ENCODE results near the gene EYS.

The EYS gene

DNA sequence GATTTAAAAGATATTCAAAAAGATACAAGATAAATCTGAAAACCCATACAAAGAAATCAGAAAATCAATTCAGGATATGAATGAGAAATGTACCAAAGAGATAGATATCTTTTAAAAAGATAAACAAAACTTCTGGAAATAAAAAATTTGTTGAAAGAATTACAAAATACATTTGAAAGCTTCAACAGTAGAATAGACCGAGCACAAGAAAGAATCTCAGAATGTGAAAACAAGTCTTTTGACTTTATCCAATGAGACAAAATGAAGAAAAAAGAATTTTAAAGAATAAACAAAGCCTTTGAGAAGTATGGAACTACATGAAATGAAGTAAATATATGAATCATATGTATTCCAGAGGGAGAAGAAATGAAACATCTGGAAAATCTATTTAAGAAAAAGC lies 1011.0 kb downstream of the EYS start:
- no peak for DNase-seq

DNA sequence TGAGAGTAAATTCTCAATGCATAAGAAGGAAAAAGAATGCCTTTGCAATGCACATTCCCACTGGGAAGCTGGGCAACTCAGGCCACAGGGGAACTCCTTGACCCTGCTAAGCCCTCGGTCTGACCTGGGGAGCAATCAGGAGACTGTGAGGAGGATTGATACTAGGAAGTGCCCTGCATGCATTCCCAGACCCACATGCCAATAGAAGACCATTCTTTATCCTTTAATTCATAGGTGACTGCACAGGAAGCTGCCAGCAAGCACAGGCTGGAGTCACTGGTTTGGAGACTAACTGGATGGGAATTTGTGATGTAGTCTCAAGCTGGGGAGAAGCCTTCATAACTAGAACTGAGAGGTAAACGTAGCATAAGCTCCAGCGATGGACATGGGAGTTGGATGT lies 1012.7 kb downstream of the EYS start:
- no peak for DNase-seq

DNA sequence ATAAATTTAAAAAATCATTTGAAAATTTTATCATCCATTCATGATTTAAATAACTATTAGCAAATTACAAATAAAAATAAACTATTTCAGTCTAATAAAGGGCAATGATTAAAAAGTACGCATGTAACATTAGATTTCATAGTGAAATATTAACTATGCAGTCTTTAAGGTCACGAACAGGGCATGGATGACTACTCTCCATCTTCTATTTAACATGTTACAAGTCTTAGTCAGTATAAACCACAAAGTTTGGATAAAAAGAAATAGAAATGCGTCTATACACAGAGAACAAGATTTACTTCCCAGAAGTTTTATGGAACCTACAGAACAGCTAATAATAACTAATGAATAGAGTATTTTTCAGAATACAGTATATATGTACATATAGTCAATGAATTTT lies 1016.0 kb downstream of the EYS start:
- peak; percentile 18 for DNase-seq

DNA sequence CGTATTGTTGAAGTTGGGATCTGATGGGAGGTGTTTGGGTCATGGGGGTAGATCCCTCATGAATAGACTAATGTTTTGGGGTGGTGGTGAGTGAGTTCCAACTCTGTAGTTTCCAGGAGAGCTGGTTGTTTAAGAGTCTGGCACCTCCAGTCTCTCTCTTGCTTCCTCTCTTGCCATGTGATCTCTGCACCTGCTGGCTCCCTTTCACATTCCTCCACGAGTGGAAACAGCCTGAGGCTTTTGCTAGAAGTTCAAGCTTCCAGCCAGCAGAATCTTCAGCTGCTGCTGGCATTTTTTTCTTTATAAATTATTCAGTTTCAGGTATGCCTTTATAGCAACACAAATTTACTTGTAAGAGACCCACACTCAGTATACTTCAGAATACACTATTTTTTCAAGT lies 1021.6 kb downstream of the EYS start:
- peak; percentile 78 for DNase-seq

GRCh38 chr6:64683682-64684081 lies 1023.3 kb downstream of the EYS start:
- peak; percentile 97 for DNase-seq

DNA sequence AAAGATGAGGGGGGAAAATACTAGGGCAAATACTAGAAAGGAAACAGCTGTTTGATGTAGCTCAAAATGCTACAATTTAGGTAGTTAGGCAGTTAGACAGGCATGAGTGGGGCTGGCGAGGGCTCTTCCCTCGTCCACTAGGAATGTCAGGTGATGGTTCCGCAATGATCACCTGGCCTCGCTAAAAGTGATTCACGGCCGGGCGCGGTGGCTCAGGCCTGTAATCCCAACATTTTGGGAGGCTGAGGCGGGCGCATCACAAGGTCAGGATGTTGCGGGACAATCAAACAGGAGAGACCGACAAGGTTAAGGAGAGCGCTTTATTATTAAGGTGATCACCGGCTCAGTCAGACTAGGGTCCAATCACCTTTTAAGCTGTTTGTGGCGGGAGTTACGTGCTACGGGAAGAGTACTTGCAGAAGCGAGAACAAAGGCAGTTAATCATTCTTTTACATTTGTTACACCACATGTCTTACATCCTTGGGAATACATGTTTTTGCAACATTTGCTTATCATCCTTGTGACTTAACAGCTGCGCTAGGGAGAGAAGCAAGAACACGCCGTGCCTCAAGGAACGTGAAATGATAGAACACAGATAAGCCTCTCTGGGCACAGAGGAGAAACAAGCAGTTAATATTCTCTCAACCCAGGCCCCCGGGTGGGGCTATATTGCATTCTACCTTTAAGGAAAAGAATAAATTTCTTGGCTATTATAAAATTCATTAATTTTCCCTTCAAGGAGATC lies 1025.4 kb downstream of the EYS start:
- no peak for DNase-seq

GRCh38 chr6:64680446-64680845 lies 1026.6 kb downstream of the EYS start:
- peak; percentile 68 for DNase-seq

- peak; percentile 62 for DNase-seq
These were observed 1027.6 kb downstream of the EYS start for GRCh38 chr6:64679416-64679815.

GRCh38 chr6:64672651-64673050 lies 1034.4 kb downstream of the EYS start:
- no peak for DNase-seq

DNA sequence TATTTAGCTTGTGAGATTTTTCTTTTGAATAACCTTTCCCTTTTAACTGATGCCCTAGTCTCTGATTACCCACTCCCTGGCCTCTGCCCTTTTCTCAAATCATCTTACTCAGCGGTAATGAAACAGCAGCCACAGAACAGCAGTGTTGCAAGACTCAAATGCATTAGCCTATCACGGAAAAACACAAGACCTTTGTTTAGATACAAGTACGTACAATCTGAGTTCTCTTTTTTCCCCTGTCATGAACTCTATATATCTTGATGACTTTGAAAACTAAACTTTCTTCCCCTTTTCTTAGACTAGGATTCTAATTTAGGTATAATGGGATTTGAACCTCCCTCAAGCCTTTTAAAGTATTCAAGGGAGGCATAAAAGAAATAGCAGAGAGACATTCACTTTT lies 1034.9 kb downstream of the EYS start:
- DNase-seq = no peak

DNA sequence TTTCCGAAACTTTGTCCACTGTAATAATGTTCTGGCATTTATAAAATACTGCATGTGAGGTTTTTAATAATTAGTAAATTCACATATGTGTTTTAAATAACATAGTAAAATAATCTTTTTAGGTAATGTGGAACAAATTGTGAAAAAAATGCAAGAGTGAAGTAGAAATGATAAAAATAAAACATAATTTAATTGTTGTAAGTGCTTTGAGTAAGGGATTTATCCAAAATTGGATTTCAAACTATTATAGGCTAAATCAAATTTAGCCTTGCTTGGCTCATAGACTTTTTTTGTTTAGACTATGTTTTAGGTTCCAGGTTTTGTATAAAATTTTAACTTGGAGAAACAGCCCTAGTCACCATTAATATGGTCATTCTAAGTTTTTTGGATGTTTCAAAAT lies 1041.9 kb downstream of the EYS start:
- DNase-seq = no peak

DNA sequence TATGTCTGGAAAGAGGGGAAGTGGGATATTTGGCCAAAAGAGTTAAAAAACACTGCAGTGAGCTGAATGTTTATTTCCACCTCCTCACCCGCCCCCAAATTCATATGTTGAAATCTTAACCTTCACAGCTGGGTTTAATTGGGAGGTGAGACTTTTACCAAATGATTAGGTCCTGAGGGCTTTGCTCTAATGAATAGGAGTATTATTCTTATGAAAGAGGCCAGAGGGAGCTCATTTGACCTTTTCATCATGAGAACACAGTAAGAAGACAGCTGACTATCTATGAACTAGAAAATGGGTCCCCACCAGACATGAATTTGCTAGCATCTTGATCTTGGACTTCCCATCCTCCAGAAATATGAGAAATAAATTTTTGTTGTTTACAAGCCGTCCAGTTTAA lies 1042.5 kb downstream of the EYS start:
- DNase-seq = no peak

DNA sequence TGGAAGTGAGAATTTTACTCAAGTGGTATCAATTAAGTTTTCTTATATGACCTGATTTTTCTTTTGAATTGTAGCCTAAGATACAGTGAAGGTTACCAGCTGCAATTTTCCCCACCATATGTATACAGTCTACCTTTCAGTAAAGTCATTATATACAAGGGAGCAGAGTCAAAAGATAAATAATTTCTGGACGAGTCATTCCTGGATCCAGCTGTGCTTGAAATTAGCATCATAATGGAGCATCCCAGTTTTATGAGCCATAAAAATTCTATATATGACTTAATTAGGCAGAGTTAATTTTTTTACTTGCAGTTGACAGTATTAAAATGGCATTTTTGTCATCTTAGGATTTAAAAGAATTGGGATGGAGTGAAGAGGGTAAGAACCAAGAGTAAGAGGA lies 1063.0 kb downstream of the EYS start:
- no peak for DNase-seq

DNA sequence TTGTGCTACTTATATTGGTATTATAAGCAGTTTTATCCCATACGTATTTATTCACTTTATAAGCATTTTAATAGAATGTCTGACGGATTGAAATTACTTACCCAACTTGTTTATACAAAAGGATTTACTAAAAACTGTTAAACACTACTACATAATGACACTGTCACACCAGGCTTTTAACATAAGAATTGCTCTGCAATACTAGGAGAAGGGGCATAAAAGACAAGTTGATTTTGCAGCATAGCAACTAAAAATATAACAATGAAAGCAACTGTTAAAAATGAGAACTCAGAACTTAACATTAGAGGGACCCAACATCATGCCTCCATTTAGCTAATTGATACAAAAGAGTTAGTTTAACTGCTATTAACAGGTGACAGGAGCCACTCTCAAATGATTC lies 1076.1 kb downstream of the EYS start:
- no peak for DNase-seq

DNA sequence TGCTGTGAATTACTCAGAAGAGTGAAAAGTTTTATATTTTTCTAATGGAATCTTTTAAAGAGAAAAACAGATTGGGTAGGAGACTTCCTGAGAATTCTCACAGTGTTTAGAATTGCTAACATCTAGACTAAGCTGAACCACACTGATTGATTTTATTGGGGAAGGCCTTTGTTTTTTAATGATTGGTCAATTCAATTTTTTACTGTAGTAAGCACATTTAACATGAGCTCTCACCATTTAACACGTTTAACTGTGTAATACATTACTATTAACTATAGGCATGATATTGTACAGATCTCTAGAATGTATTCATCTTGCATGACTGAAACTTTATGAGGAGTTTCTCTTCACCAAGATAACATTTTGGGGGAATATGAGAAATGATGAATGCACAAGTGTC lies 1084.1 kb downstream of the EYS start:
- no peak for DNase-seq

GRCh38 chr6:64602993-64603392 lies 1104.0 kb downstream of the EYS start:
- DNase-seq = no peak

- no peak for DNase-seq
These were observed 1115.4 kb downstream of the EYS start for GRCh38 chr6:64591676-64592036.

- no peak for DNase-seq
These were observed 1115.9 kb downstream of the EYS start for GRCh38 chr6:64590965-64591675.

- no peak for DNase-seq
These were observed 1117.1 kb downstream of the EYS start for GRCh38 chr6:64589961-64590360.

DNA sequence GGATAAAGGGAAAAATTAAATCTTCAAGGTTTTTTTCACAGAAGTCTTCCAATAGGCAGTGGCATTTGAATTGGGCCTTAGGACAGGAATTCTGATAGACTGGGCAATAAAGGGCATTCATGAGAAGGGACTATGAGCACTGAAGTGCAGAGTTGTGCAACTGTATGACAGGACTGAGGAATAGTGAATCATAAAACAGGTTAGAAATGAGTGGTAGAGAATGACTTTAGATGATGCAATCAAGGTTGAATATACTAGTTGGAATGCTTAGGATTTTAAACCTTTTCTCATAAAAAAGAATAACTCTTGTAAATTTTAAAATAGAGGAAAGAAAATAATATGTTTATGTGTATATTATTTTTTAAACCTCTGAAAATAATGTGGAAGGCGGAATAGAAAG lies 1126.7 kb downstream of the EYS start:
- peak; percentile 80 for DNase-seq

GRCh38 chr6:64553249-64553786 lies 1153.7 kb downstream of the EYS start:
- DNase-seq = no peak

DNA sequence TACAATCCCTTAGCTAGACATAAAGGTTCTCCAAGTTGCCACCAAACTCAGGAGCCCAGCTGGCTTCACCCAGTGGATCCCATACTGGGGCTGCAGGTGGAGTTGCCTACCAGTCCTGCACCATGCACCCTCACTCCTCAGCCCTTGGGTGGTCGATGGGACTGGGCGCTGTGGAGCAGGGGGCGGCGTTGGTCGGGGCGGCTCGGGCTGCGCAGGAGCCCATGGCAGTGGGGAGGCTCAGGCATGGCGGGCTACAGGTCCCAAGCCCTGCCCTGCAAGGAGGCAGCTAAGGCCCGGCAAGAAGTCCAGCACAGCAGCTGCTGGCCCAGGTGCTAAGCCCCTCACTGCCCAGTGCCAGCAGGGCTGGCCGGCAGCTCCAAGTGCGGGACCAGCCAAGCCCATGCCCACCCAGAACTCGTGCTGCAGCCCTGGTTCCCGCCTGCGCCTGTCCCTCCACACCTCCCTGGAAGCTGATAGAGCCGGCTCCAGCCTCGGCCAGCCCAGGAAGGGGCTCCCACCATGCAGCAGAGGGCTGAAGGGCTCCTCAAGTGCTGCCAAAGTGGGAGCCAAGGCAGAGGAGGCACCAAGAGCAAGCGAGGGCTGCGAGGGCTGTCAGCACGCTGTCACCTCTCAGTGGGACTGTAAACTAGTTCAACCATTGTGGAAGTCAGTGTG lies 1159.3 kb downstream of the EYS start:
- no peak for DNase-seq

DNA sequence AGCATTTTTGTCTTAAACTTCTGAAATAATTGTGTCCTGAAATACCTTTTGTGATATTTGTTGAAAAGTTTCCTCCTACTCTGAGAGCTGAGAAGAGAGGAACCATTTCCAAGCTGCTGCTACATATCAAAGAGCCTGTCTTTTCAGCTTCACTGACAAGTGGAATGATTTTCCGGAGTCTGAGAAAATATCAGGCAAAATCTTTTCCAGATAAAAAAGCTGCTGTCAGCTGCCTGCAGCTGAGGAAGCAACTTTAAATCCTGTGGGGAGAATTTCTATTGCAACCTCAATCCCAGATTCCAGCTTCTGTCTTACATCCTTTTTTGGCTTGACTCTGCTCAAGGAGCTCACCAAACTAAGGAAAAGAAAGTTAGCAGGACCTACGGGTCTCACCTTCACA lies 1167.1 kb downstream of the EYS start:
- no peak for DNase-seq

- no peak for DNase-seq
These were observed 1168.3 kb downstream of the EYS start for GRCh38 chr6:64538722-64539121.

Data from NCI-H226 (cell line).